Thyroid gland (tissue), 4 donors: ENCODE measurements around the gene TTC5. TPM values are rescaled to one million over a fixed set of nuclear protein-coding genes. Genes with fewer than 3 reads are reported as not detected.

Experiments used
- DNase-seq, 2 donors: peaks; one replicate each; pipeline ENCODE4 v3.0.0-alpha.2; 2019
- H3K27ac ChIP-seq, 3 donors: fragments of 200-600 bp; sonication (generic); 1 replicate in 2 of 3; 2 replicates in 1 of 3; pipeline ENCODE4 v1.5.1; 2016 to 2019; ENCODE audit warnings: mild to moderate bottlenecking in 1 of 3, moderate library complexity in 1 of 3
- H3K27me3 ChIP-seq: fragments of 200-600 bp; sonication (generic); one replicate; pipeline ENCODE4 v1.5.1; 2019
- H3K36me3 ChIP-seq, 2 donors: fragments of 200-600 bp; sonication (generic); one replicate each; pipeline ENCODE4 v1.5.1; 2016 to 2019
- H3K4me1 ChIP-seq, 2 donors: fragments of 200-600 bp; sonication (generic); one replicate each; pipeline ENCODE4 v1.5.1; 2017 to 2019
- H3K4me3 ChIP-seq, 3 donors: fragments of 200-600 bp; sonication (generic); replicated peaks in 1 of 3; 1 replicate in 2 of 3; 2 replicates in 1 of 3; pipeline ENCODE4 v1.5.1; 2016; ENCODE audit warnings: mild to moderate bottlenecking in 1 of 3
- H3K9me3 ChIP-seq: fragments of 200-600 bp; sonication (generic); one replicate; pipeline ENCODE4 v1.5.1; 2017
- POLR2A ChIP-seq, 2 donors: fragments of 450-650 bp; IDR thresholded peaks; one replicate each; pipeline ENCODE4 v1.6.1; 2017; ENCODE audit warnings: antibody characterized with exemption in 2 of 2, mild to moderate bottlenecking in 2 of 2, moderate library complexity in 1 of 2
- WGBS, 2 donors: methylation state at CpG; one replicate each; pipeline ENCODE4 v1.1.5; 2017; 5-methylcytosine and 5-hydroxymethylcytosine counted together
- intact Hi-C: fragments of 100-400 bp; cut with DNase I; formaldehyde crosslinking; loops from one replicate; pipeline ENCODE4 v1.15.1; 2023
- small RNA-seq: library from RNA; depleted of rRNA; stranded (forward); fragments of <200 nt; gene quantifications from one replicate; pipeline ENCODE3, GENCODE V24; 2016
- total RNA-seq, 4 donors: library from RNA; depleted of rRNA; stranded (reverse); fragments of >200 nt; gene quantifications; one replicate each; pipeline ENCODE4 v1.2.3, GENCODE V29; 2016
- TF ChIP-seq, protein P1 (sequence below), 6 experiments: fragments of 200-600 bp in 3 of 6; fragments of 450-650 bp in 3 of 6; sonication (generic) in 3 of 6; IDR thresholded peaks; one replicate each; pipeline ENCODE4 v1.5.1; 2016 to 2019; ENCODE audit warnings: antibody characterized with exemption in 6 of 6, mild to moderate bottlenecking in 2 of 6, inconsistent platforms in 1 of 6, moderate library complexity in 1 of 6

Gene TTC5
- total RNA-seq, 4 donors from 2014 or later, result 15.9 to 44.2 (median 19.2) TPM

GRCh38 chr14:20247646-20248246, 58.0 kb downstream of the TTC5 start:
- no peak for DNase-seq
- WGBS, 2 donors, result 69 to 72% methylated on average over 3 of the region's 3 CpGs
- intact Hi-C loops, result no loop called here
- Histone ChIP-seq H3K27ac (no peak overlapping the region), H3K4me1 (no peaks in the 10 kb centered on the region), H3K36me3 (no peaks in the 10 kb centered on the region), H3K4me3 (no peak overlapping the region), H3K27me3 (no peaks in the 10 kb centered on the region), H3K9me3 (no peaks in the 10 kb centered on the region)
- TF ChIP-seq, protein P1, sequence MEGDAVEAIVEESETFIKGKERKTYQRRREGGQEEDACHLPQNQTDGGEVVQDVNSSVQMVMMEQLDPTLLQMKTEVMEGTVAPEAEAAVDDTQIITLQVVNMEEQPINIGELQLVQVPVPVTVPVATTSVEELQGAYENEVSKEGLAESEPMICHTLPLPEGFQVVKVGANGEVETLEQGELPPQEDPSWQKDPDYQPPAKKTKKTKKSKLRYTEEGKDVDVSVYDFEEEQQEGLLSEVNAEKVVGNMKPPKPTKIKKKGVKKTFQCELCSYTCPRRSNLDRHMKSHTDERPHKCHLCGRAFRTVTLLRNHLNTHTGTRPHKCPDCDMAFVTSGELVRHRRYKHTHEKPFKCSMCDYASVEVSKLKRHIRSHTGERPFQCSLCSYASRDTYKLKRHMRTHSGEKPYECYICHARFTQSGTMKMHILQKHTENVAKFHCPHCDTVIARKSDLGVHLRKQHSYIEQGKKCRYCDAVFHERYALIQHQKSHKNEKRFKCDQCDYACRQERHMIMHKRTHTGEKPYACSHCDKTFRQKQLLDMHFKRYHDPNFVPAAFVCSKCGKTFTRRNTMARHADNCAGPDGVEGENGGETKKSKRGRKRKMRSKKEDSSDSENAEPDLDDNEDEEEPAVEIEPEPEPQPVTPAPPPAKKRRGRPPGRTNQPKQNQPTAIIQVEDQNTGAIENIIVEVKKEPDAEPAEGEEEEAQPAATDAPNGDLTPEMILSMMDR (IDR thresholded peaks at IDR 0.05), result no peak
- TF ChIP-seq POLR2A (IDR thresholded peaks at IDR 0.05), result no peak

Small RNA genes within 50 kb of the gene (small RNA-seq; reads per million reads assigned to genes)
- gene SNORA79B (not detected), gene SNORD126 (610 reads per million, percentile 98 among the genes with 10 or more reads in this experiment)

Other genes starting within 250 kb of the TTC5 start
- gene OR4L1, start 245.9 kb downstream of the TTC5 start, total RNA-seq, result not detected
- not detected for gene OR4K17, start 195.2 kb downstream of the TTC5 start, total RNA-seq
- not detected for gene OR4N5, start 167.1 kb downstream of the TTC5 start, total RNA-seq
- not detected for gene OR11G2, start 115.1 kb downstream of the TTC5 start, total RNA-seq
- gene OR11H6, start 82.2 kb downstream of the TTC5 start, total RNA-seq, result not detected
- gene OR11H7, start 77.0 kb downstream of the TTC5 start, total RNA-seq, result not detected
- not detected for gene OR11H4, start 66.7 kb downstream of the TTC5 start, total RNA-seq
- 100 to 1,000 TPM in 2 of 4 donors, 10 to 100 TPM in 2; 57.2 to 150 (median 92.9) TPM for gene CCNB1IP1, start 27.3 kb upstream of the TTC5 start, total RNA-seq
- gene PARP2, start 37.7 kb upstream of the TTC5 start, total RNA-seq, result 10 to 100 TPM in 2 of 4 donors, 1 to 10 TPM in 2; 8.8 to 14.6 (median 9.7) TPM
- 10 to 100 TPM; 26.6 to 39.3 (median 29.7) TPM for gene TEP1, start 107.5 kb upstream of the TTC5 start, total RNA-seq
- 1 to 10 TPM in 1 of 4 donors, under 1 TPM in 3; 0.27 to 2.0 (median 0.36) TPM for gene KLHL33, start 130.2 kb upstream of the TTC5 start, total RNA-seq
- 10 to 100 TPM; 56.7 to 88.8 (median 75.0) TPM for gene OSGEP, start 148.9 kb upstream of the TTC5 start, total RNA-seq
- gene APEX1, start 149.3 kb upstream of the TTC5 start, total RNA-seq, result 100 to 1,000 TPM; 133 to 179 (median 142) TPM
- 10 to 100 TPM; 15.4 to 29.1 (median 23.1) TPM for gene PIP4P1, start 155.5 kb upstream of the TTC5 start, total RNA-seq
- 10 to 100 TPM; 13.9 to 29.3 (median 18.7) TPM for gene PNP, start 163.5 kb upstream of the TTC5 start, total RNA-seq
- gene RNASE10, start 199.6 kb upstream of the TTC5 start, total RNA-seq, result not detected